Ishikawa (cell line): ENCODE data around the gene NRG2.

Source experiments
- CEBPB ChIP-seq: IDR thresholded peaks from 2 replicates; pipeline ENCODE4 v1.6.1; 2012
- CREB1 ChIP-seq: IDR thresholded peaks from 2 replicates; pipeline ENCODE4 v1.6.1; 2012; ENCODE audit warnings: low read depth
- EGR1 ChIP-seq: IDR thresholded peaks from 2 replicates; pipeline ENCODE4 v1.6.1; 2012
- EP300 ChIP-seq: IDR thresholded peaks from 2 replicates; pipeline ENCODE4 v1.6.1; 2012; ENCODE audit warnings: borderline replicate concordance
- FOXM1 ChIP-seq: IDR thresholded peaks from 2 replicates; pipeline ENCODE4 v1.6.1; 2012; ENCODE audit warnings: low read depth, borderline replicate concordance
- NFIC ChIP-seq: IDR thresholded peaks from 2 replicates; pipeline ENCODE4 v1.6.1; 2012
- RAD21 ChIP-seq: IDR thresholded peaks from 2 replicates; pipeline ENCODE4 v1.6.1; 2012; ENCODE audit warnings: low read depth
- REST ChIP-seq: IDR thresholded peaks from 2 replicates; pipeline ENCODE4 v1.6.1; 2012; ENCODE audit warnings: low read depth, mild to moderate bottlenecking
- TAF1 ChIP-seq: IDR thresholded peaks from 2 replicates; pipeline ENCODE4 v1.6.1; 2012; ENCODE audit warnings: low read depth, mild to moderate bottlenecking
- TCF12 ChIP-seq: IDR thresholded peaks from 2 replicates; pipeline ENCODE4 v1.6.1; 2012; ENCODE audit warnings: low read depth
- TEAD4 ChIP-seq: IDR thresholded peaks from 2 replicates; pipeline ENCODE4 v1.6.1; 2012
- USF1 ChIP-seq: IDR thresholded peaks from 2 replicates; pipeline ENCODE4 v1.6.1; 2012
- YY1 ChIP-seq: IDR thresholded peaks from 2 replicates; pipeline ENCODE4 v1.6.1; 2012; ENCODE audit warnings: low read depth
- ZBTB7A ChIP-seq: IDR thresholded peaks from 2 replicates; pipeline ENCODE4 v1.6.1; 2012; ENCODE audit warnings: low read depth
- TF ChIP-seq, protein P1 (sequence below): IDR thresholded peaks from 2 replicates; pipeline ENCODE4 v1.6.1; 2012

NRG2 gene

GRCh38 chr5:140042643-140043507 is at the start of gene NRG2:
NRG2 (minus strand) TSS chr5:140043299.
- TF ChIP-seq CREB1 (no peak), ZBTB7A (0 out of 2 replicates have a peak, but pooled peaks have one; percentile 28), EGR1 (no peak)

- no peak for TF ChIP-seq EP300
- TF ChIP-seq YY1: no peak
- TF ChIP-seq EGR1: no peak
- TF ChIP-seq FOXM1: no peak
- no peak for TF ChIP-seq RAD21
- no peak for TF ChIP-seq CREB1
- no peak for TF ChIP-seq USF1
- TF ChIP-seq TAF1: no peak
- TF ChIP-seq TEAD4: no peak
- TF ChIP-seq CEBPB: no peak
- TF ChIP-seq ZBTB7A: no peak
- TF ChIP-seq, protein P1, sequence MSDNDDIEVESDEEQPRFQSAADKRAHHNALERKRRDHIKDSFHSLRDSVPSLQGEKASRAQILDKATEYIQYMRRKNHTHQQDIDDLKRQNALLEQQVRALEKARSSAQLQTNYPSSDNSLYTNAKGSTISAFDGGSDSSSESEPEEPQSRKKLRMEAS: no peak
- no peak for TF ChIP-seq NFIC
- TF ChIP-seq TCF12: no peak
- TF ChIP-seq REST: no peak
Observed at GRCh38 chr5:140090251-140090650, 47.2 kb upstream of the NRG2 start.

DNA sequence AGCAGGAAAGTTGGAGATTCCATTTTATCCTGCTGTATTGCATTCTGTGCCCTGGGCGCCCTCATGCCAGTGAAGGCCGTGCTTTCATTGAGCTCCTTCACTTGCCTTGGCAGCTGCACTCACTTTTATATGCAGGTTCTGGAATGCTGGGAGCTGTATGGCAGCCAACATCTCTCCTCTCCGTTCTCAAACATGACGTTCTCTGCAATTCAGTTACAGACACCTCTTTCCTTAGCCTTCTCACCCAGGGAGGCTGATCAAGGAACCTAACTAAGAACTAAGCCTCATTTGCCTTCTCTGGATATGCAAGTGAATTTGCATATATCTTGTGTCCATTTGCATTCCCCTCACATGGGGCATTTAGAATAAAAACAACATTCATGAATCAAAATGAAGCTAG is 41.4 kb upstream of the NRG2 start:
- no peak for TF ChIP-seq REST
- no peak for TF ChIP-seq FOXM1
- TF ChIP-seq ZBTB7A: no peak
- TF ChIP-seq CEBPB: no peak
- no peak for TF ChIP-seq YY1
- no peak for TF ChIP-seq RAD21
- no peak for TF ChIP-seq TCF12
- TF ChIP-seq EGR1: no peak
- TF ChIP-seq TEAD4: no peak
- no peak for TF ChIP-seq TAF1
- TF ChIP-seq, protein P1: no peak
- TF ChIP-seq CREB1: no peak
- no peak for TF ChIP-seq EP300
- TF ChIP-seq USF1: no peak

- TF ChIP-seq EGR1 (no peak), ZBTB7A (no peak), USF1 (no peak), REST (no peak), NFIC (no peak), CREB1 (no peak), TEAD4 (no peak), FOXM1 (no peak), TCF12 (no peak), EP300 (no peak), YY1 (no peak), RAD21 (no peak), CEBPB (no peak), TAF1 (no peak)
- TF ChIP-seq, protein P1: no peak
Observed at GRCh38 chr5:140083650-140084049, 40.6 kb upstream of the NRG2 start.
